IMR-90 (cell line): ENCODE measurements around the gene C5orf58. TPM values are rescaled to one million over a fixed set of nuclear protein-coding genes. Genes with fewer than 3 reads are reported as not detected.

ENCODE experiments used
- ATAC-seq: fragments of 200-7000 bp; cut with Tn5 transposase; 2 replicates; pipeline ENCODE4 v1.9.1; 2020; ENCODE audit warnings: low read depth, mild to moderate bottlenecking, moderate library complexity
- BruUV-seq: library from RNA; stranded (reverse); fragments of 400-500 nt; replicated peaks from 2 replicates; lab custom pipeline; 2021; lab: Mats Ljungman, UMichigan
- CTCF ChIA-PET: fragments of 300-600 bp; formaldehyde crosslinking; extraction: SDS; loops from one replicate; lab custom pipeline; 2021; ENCODE audit warnings: antibody characterized with exemption; lab: Yijun Ruan, JAX
- POLR2A ChIA-PET: fragments of 300-600 bp; sonication (Branson Sonifier 250); formaldehyde crosslinking; loops from one replicate; lab custom pipeline; 2022; ENCODE audit warnings: antibody characterized with exemption; ENCODE audit not compliant: unreplicated experiment; lab: Charles Lee
- DNase-seq: peaks from one replicate; pipeline ENCODE4 v3.0.0; 2013
- H2AFZ ChIP-seq: replicated peaks from 2 replicates; pipeline ENCODE3; 2013; ENCODE audit warnings: low read length, mild to moderate bottlenecking; ENCODE audit not compliant: poor library complexity
- H2AK5ac ChIP-seq: 2 replicates; pipeline ENCODE4 v1.6.1; 2013; ENCODE audit warnings: low read depth, low read length, inconsistent platforms
- H2AK9ac ChIP-seq: replicated peaks from 2 replicates; pipeline ENCODE3; 2013; ENCODE audit warnings: mild to moderate bottlenecking, low read depth, low read length, moderate library complexity; ENCODE audit not compliant: poor library complexity
- H2BK120ac ChIP-seq: 2 replicates; pipeline ENCODE4 v1.6.1; 2013; ENCODE audit warnings: low read depth, low read length, inconsistent platforms
- H2BK15ac ChIP-seq: 3 replicates; pipeline ENCODE4 v1.6.1; 2013; ENCODE audit warnings: low read depth, low read length, inconsistent platforms
- H2BK20ac ChIP-seq: 2 replicates; pipeline ENCODE4 v1.6.1; 2013; ENCODE audit warnings: low read depth, mild to moderate bottlenecking, inconsistent platforms, low read length, moderate library complexity
- H2BK5ac ChIP-seq: 2 replicates; pipeline ENCODE4 v1.6.1; 2013; ENCODE audit warnings: mild to moderate bottlenecking, low read depth, low read length, inconsistent platforms; ENCODE audit not compliant: poor library complexity, severe bottlenecking
- H3K14ac ChIP-seq: replicated peaks from 2 replicates; pipeline ENCODE4 v1.6.1; 2013; ENCODE audit warnings: low read depth, low read length, inconsistent platforms
- H3K18ac ChIP-seq: 2 replicates; pipeline ENCODE4 v1.6.1; 2013; ENCODE audit warnings: low read depth, low read length, control low read depth
- H3K23ac ChIP-seq: 2 replicates; pipeline ENCODE4 v1.6.1; 2013; ENCODE audit warnings: low read depth, low read length, inconsistent platforms
- H3K27ac ChIP-seq: 2 replicates; pipeline ENCODE4 v1.5.1; 2013; ENCODE audit warnings: mild to moderate bottlenecking, control low read depth, low read length; ENCODE audit not compliant: insufficient read depth
- H3K27me3 ChIP-seq: 2 replicates; pipeline ENCODE4 v1.6.1; 2013; ENCODE audit warnings: low read length; ENCODE audit not compliant: control insufficient read depth, insufficient read depth
- H3K36me3 ChIP-seq: 2 replicates; pipeline ENCODE4 v1.6.1; 2013; ENCODE audit warnings: low read length, mixed read lengths; ENCODE audit not compliant: control insufficient read depth, insufficient read depth
- H3K4ac ChIP-seq: 2 replicates; pipeline ENCODE4 v1.6.1; 2013; ENCODE audit warnings: low read depth, low read length, inconsistent platforms
- H3K4me1 ChIP-seq: 2 replicates; pipeline ENCODE4 v1.6.1; 2013; ENCODE audit warnings: low read length, mixed read lengths; ENCODE audit not compliant: control insufficient read depth, insufficient read depth
- H3K4me2 ChIP-seq: 2 replicates; pipeline ENCODE4 v1.6.1; 2013; ENCODE audit warnings: low read depth, mild to moderate bottlenecking, control low read depth, low read length, moderate library complexity
- H3K4me3 ChIP-seq: 2 replicates; pipeline ENCODE4 v1.5.1; 2013; ENCODE audit warnings: low read depth, mild to moderate bottlenecking, control low read depth, low read length, moderate library complexity; ENCODE audit not compliant: insufficient read depth
- H3K56ac ChIP-seq: 2 replicates; pipeline ENCODE4 v1.6.1; 2013; ENCODE audit warnings: low read length, inconsistent platforms; ENCODE audit not compliant: insufficient read depth; ENCODE audit errors: extremely low read depth
- H3K79me1 ChIP-seq, 2 experiments: 2 replicates each; pipeline ENCODE4 v1.6.1; 2013; ENCODE audit warnings: low read length in 2 of 2, inconsistent platforms in 1 of 2, low read depth in 1 of 2
- H3K9ac ChIP-seq: 2 replicates; pipeline ENCODE4 v1.6.1; 2013; ENCODE audit warnings: low read depth, low read length, control low read depth
- H3K9me1 ChIP-seq: 2 replicates; pipeline ENCODE4 v1.6.1; 2013; ENCODE audit warnings: low read length, inconsistent platforms; ENCODE audit not compliant: insufficient read depth
- H3K9me3 ChIP-seq: 2 replicates; pipeline ENCODE4 v1.6.1; 2013; ENCODE audit warnings: low read length; ENCODE audit not compliant: control insufficient read depth, insufficient read depth
- H4K20me1 ChIP-seq: 2 replicates; pipeline ENCODE4 v1.6.1; 2013; ENCODE audit warnings: low read length, inconsistent platforms; ENCODE audit not compliant: insufficient read depth
- H4K5ac ChIP-seq: 2 replicates; pipeline ENCODE4 v1.6.1; 2013; ENCODE audit warnings: mild to moderate bottlenecking, low read depth, low read length, control low read depth
- H4K8ac ChIP-seq, 2 experiments: 2 replicates each; pipeline ENCODE4 v1.6.1; 2013; ENCODE audit warnings: low read depth in 2 of 2, low read length in 2 of 2, control low read depth in 1 of 2, inconsistent platforms in 1 of 2
- H4K91ac ChIP-seq: 2 replicates; pipeline ENCODE4 v1.6.1; 2013; ENCODE audit warnings: low read depth, low read length, inconsistent platforms; ENCODE audit not compliant: insufficient read depth
- BHLHE40 ChIP-seq: fragments of 150-350 bp; IDR thresholded peaks from 2 replicates; pipeline ENCODE4 v1.6.1; 2016; ENCODE audit warnings: mild to moderate bottlenecking, low read depth, low read length
- CEBPB ChIP-seq: IDR thresholded peaks from 2 replicates; pipeline ENCODE4 v1.6.1; 2012; ENCODE audit warnings: low read depth, low read length, improper control_type of control experiment
- CHD1 ChIP-seq: IDR thresholded peaks from 2 replicates; pipeline ENCODE4 v1.6.1; 2012; ENCODE audit warnings: low read depth, low read length, improper control_type of control experiment
- CTCF ChIP-seq: conservative IDR thresholded peaks from 2 replicates; pipeline ENCODE4 v1.5.1; 2012; ENCODE audit warnings: mild to moderate bottlenecking, low read depth, low read length, improper control_type of control experiment
- ELK1 ChIP-seq: fragments of 150-350 bp; IDR thresholded peaks from 2 replicates; pipeline ENCODE4 v1.6.1; 2016; ENCODE audit warnings: low read depth, mild to moderate bottlenecking, low read length, moderate library complexity, borderline replicate concordance
- FOS ChIP-seq: fragments of 150-350 bp; IDR thresholded peaks from 2 replicates; pipeline ENCODE4 v1.6.1; 2016; ENCODE audit warnings: low read depth, low read length
- MAFK ChIP-seq: IDR thresholded peaks from 2 replicates; pipeline ENCODE4 v1.6.1; 2012; ENCODE audit warnings: low read depth, low read length, improper control_type of control experiment
- MAZ ChIP-seq: IDR thresholded peaks from 2 replicates; pipeline ENCODE4 v1.6.1; 2012; ENCODE audit warnings: low read depth, mild to moderate bottlenecking, low read length, improper control_type of control experiment, moderate library complexity, borderline replicate concordance
- MXI1 ChIP-seq: IDR thresholded peaks from 2 replicates; pipeline ENCODE4 v1.6.1; 2012; ENCODE audit warnings: low read depth, mild to moderate bottlenecking, low read length, moderate library complexity, borderline replicate concordance
- NFE2L2 ChIP-seq: fragments of 150-350 bp; IDR thresholded peaks from 2 replicates; pipeline ENCODE4 v1.6.1; 2016; ENCODE audit warnings: low read depth, mild to moderate bottlenecking, low read length
- POLR2A ChIP-seq: IDR thresholded peaks from 2 replicates; pipeline ENCODE4 v1.6.1; 2012; ENCODE audit warnings: mild to moderate bottlenecking, low read depth, low read length
- RAD21 ChIP-seq: IDR thresholded peaks from 2 replicates; pipeline ENCODE4 v1.6.1; 2012; ENCODE audit warnings: low read length, improper control_type of control experiment
- RCOR1 ChIP-seq: IDR thresholded peaks from 2 replicates; pipeline ENCODE4 v1.6.1; 2012; ENCODE audit warnings: mild to moderate bottlenecking, low read length, improper control_type of control experiment; ENCODE audit not compliant: insufficient replicate concordance
- RFX5 ChIP-seq: IDR thresholded peaks from 2 replicates; pipeline ENCODE4 v1.8.0; 2012; ENCODE audit warnings: low read depth, mild to moderate bottlenecking, low read length, moderate library complexity
- SMC3 ChIP-seq: fragments of 150-350 bp; IDR thresholded peaks from 2 replicates; pipeline ENCODE4 v1.6.1; 2016; ENCODE audit warnings: low read depth, mild to moderate bottlenecking, antibody characterized with exemption, low read length, moderate library complexity
- USF2 ChIP-seq: fragments of 150-350 bp; IDR thresholded peaks from 2 replicates; pipeline ENCODE4 v1.6.1; 2017; ENCODE audit warnings: mild to moderate bottlenecking, antibody characterized with exemption, low read length, low read depth
- WGBS, 2 experiments: methylation state at CpG; one replicate each; pipeline versions ENCODE4 v1.1.5 to v1.1.7; 2013; ENCODE audit warnings: missing lambda C conversion rate in 2 of 2; ENCODE audit not compliant: insufficient read length in 1 of 2; ENCODE audit errors: extremely low coverage in 2 of 2; 5-methylcytosine and 5-hydroxymethylcytosine counted together
- dilution Hi-C: fragments of 300-500 bp; cut with HindIII; formaldehyde crosslinking; loops from one replicate; pipeline ENCODE4 v1.14.3; 2018; ENCODE audit warnings: low sequenced_read_pairs; ENCODE audit not compliant: unreplicated experiment
- in situ Hi-C: fragments of 300-500 bp; cut with MboI; formaldehyde crosslinking; loops from 3 replicates; pipeline ENCODE4 v1.14.3; 2019; ENCODE audit warnings: low sequenced_read_pairs, inconsistent platforms, mixed read lengths
- intact Hi-C: fragments of 100-400 bp; cut with micrococcal nuclease; formaldehyde crosslinking; loops from 2 replicates; pipeline ENCODE4 v1.10.0; 2022
- polyA plus RNA-seq, 3 experiments: library from polyadenylated mRNA; depleted of rRNA; stranded (reverse); fragments of >200 nt; gene quantifications; 2 replicates each; pipeline ENCODE4 v1.2.3, GENCODE V29; 2012; ENCODE audit warnings: low replicate concordance in 1 of 3
- total RNA-seq: library from RNA; depleted of rRNA; stranded (reverse); fragments of >200 nt; gene quantifications from 2 replicates; pipeline ENCODE4 v1.2.3, GENCODE V29; 2012

The C5orf58 gene
- total and polyA plus RNA-seq, 2 of the 4 experiments (the other 2 are of a cell fraction) = not detected

- WGBS, 2 experiments = no CpG with 5 or more reads among the region's 9 CpGs
- H2AK9ac ChIP-seq = no peak overlapping the region
- no peak overlapping the region for H4K8ac ChIP-seq
- H3K4ac ChIP-seq = no peak overlapping the region
- no peak overlapping the region for H2AFZ ChIP-seq
- H3K56ac ChIP-seq = no peak overlapping the region
- no peak overlapping the region for H2BK120ac ChIP-seq
- no peak overlapping the region for H2BK20ac ChIP-seq
- TF ChIP-seq NFE2L2 (no peak), BHLHE40 (no peak), CHD1 (no peak), MAZ (no peak), RFX5 (no peak), FOS (no peak), CTCF (no peak), USF2 (no peak), ELK1 (no peak), SMC3 (no peak), RAD21 (no peak), MXI1 (no peak), CEBPB (no peak), POLR2A (no peak), RCOR1 (no peak), MAFK (no peak)
- H3K9me1 ChIP-seq = no peaks in the 10 kb centered on the region
- no peaks in the 10 kb centered on the region for H3K4me1 ChIP-seq
- no peak overlapping the region for H3K23ac ChIP-seq
- no peak overlapping the region for H3K27ac ChIP-seq
- H3K9ac ChIP-seq = no peak overlapping the region
- ATAC-seq (no peak), DNase-seq (no peak)
- H2AK5ac ChIP-seq = no peak overlapping the region
- H3K9me3 ChIP-seq = no peaks in the 10 kb centered on the region
- POLR2A ChIA-PET = no interaction called here
- no peak overlapping the region for H3K4me3 ChIP-seq
- no TSS peak for BruUV-seq
- no peaks in the 10 kb centered on the region for H3K79me1 ChIP-seq
- H2BK15ac ChIP-seq = no peak overlapping the region
- no peaks in the 10 kb centered on the region for H3K36me3 ChIP-seq
- intact Hi-C loops (no loop called here), in situ Hi-C loops (no loop called here), dilution Hi-C loops (no loop called here)
- no peak overlapping the region for H3K18ac ChIP-seq
- no peak overlapping the region for H3K14ac ChIP-seq
- H3K4me2 ChIP-seq = no peak overlapping the region
- H2BK5ac ChIP-seq = no peak overlapping the region
- no peaks in the 10 kb centered on the region for H4K20me1 ChIP-seq
- H4K5ac ChIP-seq = no peak overlapping the region
- no peaks in the 10 kb centered on the region for H3K27me3 ChIP-seq
- no peak overlapping the region for H4K91ac ChIP-seq
- CTCF ChIA-PET = no interaction called here
Measured at GRCh38 chr5:170252720-170253350, 20.1 kb downstream of the C5orf58 start.
